Measurements from ENCODE around the gene TMEM127. TPM values are rescaled to one million over a fixed set of nuclear protein-coding genes. Genes with fewer than 3 reads are reported as not detected.
A peak's percentile ranks its signal among the peaks of the same experiment; 100 is the strongest.

The TMEM127 gene
- polyA plus RNA-seq, 3 donors = 72.3 to 107 (median 78.5) TPM

DNA sequence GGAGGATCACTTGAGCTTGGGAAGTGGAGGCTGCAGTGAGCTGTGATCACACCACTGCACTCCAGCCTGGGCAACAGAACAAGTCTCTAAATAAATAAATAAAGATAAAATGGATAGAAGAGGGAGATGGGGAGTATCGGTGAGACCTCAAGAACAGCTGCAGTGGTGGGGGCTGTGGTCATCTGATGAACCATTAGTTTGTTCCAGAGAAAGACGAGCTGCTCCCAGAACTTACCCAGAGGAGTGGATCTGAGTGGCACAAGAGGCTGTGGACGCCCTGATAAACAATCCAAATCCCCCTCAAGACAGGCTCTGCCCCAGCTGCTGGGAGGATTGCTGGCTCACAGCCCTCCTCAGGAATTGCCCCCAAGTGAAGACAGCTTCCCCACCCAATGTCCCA lies 26.7 kb downstream of the TMEM127 start:
- no peaks in the 10 kb centered on the region for H3K27me3 Mint-ChIP-seq (ENCODE audit: low read depth in 3 of 3)
- no peak overlapping the region for H3K4me3 Mint-ChIP-seq
- WGBS (ENCODE audit: insufficient coverage) = 89% methylated on average over 1 of the region's 3 CpGs

DNA sequence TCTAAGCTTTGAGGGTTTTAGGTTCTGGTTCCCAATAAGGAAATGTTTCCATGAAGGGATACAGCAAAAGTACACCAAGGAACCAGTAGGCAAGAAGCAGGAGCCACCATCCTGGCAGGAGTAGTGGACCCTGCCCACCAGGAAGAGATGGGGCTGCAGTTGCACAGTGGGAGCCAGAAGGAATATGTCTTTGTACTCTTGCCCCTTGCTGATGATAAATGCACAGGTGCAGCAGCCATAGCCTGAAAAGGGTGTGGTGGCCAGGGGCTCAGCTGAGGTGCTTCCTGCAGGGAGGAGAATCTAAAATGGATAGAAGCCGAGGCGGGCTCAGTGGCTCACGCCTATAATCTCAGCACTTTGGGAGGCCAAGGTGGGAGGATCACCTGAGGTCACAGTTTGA lies 27.5 kb downstream of the TMEM127 start:
- Histone ChIP-seq H3K27me3 (ENCODE audit: control insufficient read depth in 2 of 2, insufficient read depth in 2 of 2, low read length in 2 of 2) (no peaks in the 10 kb centered on the region), H3K4me1 (ENCODE audit: control insufficient read depth in 1 of 2, insufficient read depth in 2 of 2, low read length in 2 of 2) (peaks cover 56 to 60% of the 10 kb centered on the region in 2 donors), H3K79me2 (ENCODE audit: insufficient read depth, low read length) (peaks cover 21% of the 10 kb centered on the region), H3K4me3 (replicated peaks in 1 of 3; ENCODE audit: low read depth in 2 of 3, low read length in 3 of 3) (no peak overlapping the region), H3K9ac (ENCODE audit: insufficient read depth, low read length, poor library complexity, severe bottlenecking) (no peak overlapping the region), H2AFZ (ENCODE audit: insufficient read depth, low read depth, low read length, poor library complexity, severe bottlenecking) (no peak overlapping the region), H3K36me3 (replicated peaks in 1 of 2; ENCODE audit: control insufficient read depth in 1 of 2, insufficient read depth in 2 of 2, low read length in 2 of 2) (peaks cover 2 to 31% of the 10 kb centered on the region in 2 donors), H3K9me3 (replicated peaks in 1 of 2; ENCODE audit: control insufficient read depth in 1 of 2, insufficient read depth in 1 of 2, low read length in 2 of 2) (no peaks in the 10 kb centered on the region), H4K20me1 (ENCODE audit: insufficient read depth, low read length) (no peaks in the 10 kb centered on the region), H3K27ac (ENCODE audit: low read depth in 1 of 2, low read length in 2 of 2) (no peak overlapping the region), H3K4me2 (replicated peaks; ENCODE audit: extremely low read depth, low read length, poor library complexity, severe bottlenecking) (no peak overlapping the region)
- Mint-ChIP-seq H3K9me3 (peaks cover 0 to 3% (median 0%) of the 10 kb centered on the region in 7 donors), H3K36me3 (peaks cover 12 to 33% of the 10 kb centered on the region in 2 donors), H3K4me1 (peaks cover 57% of the 10 kb centered on the region), H3K4me3 (no peak overlapping the region), H3K27me3 (ENCODE audit: low read depth in 3 of 3) (no peaks in the 10 kb centered on the region), H3K27ac (peak overlapping the region in 1 of 7 donors; percentile 68)
- DNase-seq = no peak
- 90% methylated on average over 3 of the region's 3 CpGs for WGBS (ENCODE audit: insufficient coverage)
- TF ChIP-seq, protein P1, sequence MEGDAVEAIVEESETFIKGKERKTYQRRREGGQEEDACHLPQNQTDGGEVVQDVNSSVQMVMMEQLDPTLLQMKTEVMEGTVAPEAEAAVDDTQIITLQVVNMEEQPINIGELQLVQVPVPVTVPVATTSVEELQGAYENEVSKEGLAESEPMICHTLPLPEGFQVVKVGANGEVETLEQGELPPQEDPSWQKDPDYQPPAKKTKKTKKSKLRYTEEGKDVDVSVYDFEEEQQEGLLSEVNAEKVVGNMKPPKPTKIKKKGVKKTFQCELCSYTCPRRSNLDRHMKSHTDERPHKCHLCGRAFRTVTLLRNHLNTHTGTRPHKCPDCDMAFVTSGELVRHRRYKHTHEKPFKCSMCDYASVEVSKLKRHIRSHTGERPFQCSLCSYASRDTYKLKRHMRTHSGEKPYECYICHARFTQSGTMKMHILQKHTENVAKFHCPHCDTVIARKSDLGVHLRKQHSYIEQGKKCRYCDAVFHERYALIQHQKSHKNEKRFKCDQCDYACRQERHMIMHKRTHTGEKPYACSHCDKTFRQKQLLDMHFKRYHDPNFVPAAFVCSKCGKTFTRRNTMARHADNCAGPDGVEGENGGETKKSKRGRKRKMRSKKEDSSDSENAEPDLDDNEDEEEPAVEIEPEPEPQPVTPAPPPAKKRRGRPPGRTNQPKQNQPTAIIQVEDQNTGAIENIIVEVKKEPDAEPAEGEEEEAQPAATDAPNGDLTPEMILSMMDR (IDR thresholded peaks at IDR 0.05) = no peak
- intact Hi-C loops (cut with micrococcal nuclease) = no loop called here

More for the DNA sequence above, 26.7 kb downstream of the TMEM127 start:
- Histone ChIP-seq H4K20me1 (ENCODE audit: insufficient read depth, low read length) (no peaks in the 10 kb centered on the region), H3K79me2 (ENCODE audit: insufficient read depth, low read length) (peaks cover 26% of the 10 kb centered on the region), H2AFZ (ENCODE audit: insufficient read depth, low read depth, low read length, poor library complexity, severe bottlenecking) (no peak overlapping the region), H3K9ac (ENCODE audit: insufficient read depth, low read length, poor library complexity, severe bottlenecking) (no peak overlapping the region), H3K4me2 (replicated peaks; ENCODE audit: extremely low read depth, low read length, poor library complexity, severe bottlenecking) (no peak overlapping the region), H3K4me1 (ENCODE audit: control insufficient read depth in 1 of 2, insufficient read depth in 2 of 2, low read length in 2 of 2) (peaks cover 53 to 60% of the 10 kb centered on the region in 2 donors), H3K27me3 (ENCODE audit: control insufficient read depth in 2 of 2, insufficient read depth in 2 of 2, low read length in 2 of 2) (no peaks in the 10 kb centered on the region), H3K36me3 (replicated peaks in 1 of 2; ENCODE audit: control insufficient read depth in 1 of 2, insufficient read depth in 2 of 2, low read length in 2 of 2) (peaks cover 2 to 31% of the 10 kb centered on the region in 2 donors), H3K27ac (ENCODE audit: low read depth in 1 of 2, low read length in 2 of 2) (peak overlapping the region in 1 of 2 donors; percentile 97), H3K9me3 (replicated peaks in 1 of 2; ENCODE audit: control insufficient read depth in 1 of 2, insufficient read depth in 1 of 2, low read length in 2 of 2) (no peaks in the 10 kb centered on the region), H3K4me3 (replicated peaks in 1 of 3; ENCODE audit: low read depth in 2 of 3, low read length in 3 of 3) (no peak overlapping the region)
- intact Hi-C loops (cut with micrococcal nuclease) = no loop called here
- peaks cover 0 to 3% (median 0%) of the 10 kb centered on the region in 7 donors for H3K9me3 Mint-ChIP-seq
- peaks cover 12 to 35% of the 10 kb centered on the region in 2 donors for H3K36me3 Mint-ChIP-seq
- peaks cover 53% of the 10 kb centered on the region for H3K4me1 Mint-ChIP-seq
- DNase-seq = no peak
- TF ChIP-seq, protein P1 (IDR thresholded peaks at IDR 0.05) = no peak
- H3K27ac Mint-ChIP-seq = peak overlapping the region in 2 of 7 donors; percentile 2 to 6

Measured in CD14-positive monocyte (primary cell).